GM11168 (cell line): ENCODE data around the gene ZNF724.
"Not testable (repeated sequence)": the region's sequence is repeated elsewhere in the genome, so short reads cannot be mapped to it uniquely, and the experiment has no call there.

Source experiments
- in situ Hi-C: fragments of 300-500 bp; cut with MboI; formaldehyde crosslinking; loops from one replicate; pipeline ENCODE4 v1.12.0; 2022; ENCODE audit warnings: low sequenced_read_pairs; ENCODE audit not compliant: unreplicated experiment

Gene ZNF724

GRCh38 chr19:23249911-23250649 lies at the start of gene ZNF724:
Gene ZNF724, minus strand, starts transcription at chr19:23250394. Its CDS starts 152 bp downstream, at chr19:23250242.
- in situ Hi-C loops: no loop called here

- in situ Hi-C loops: no loop called here
Measured at GRCh38 chr19:23294141-23294540, 43.9 kb upstream of the ZNF724 start.

GRCh38 chr19:23289966-23290365 lies 39.8 kb upstream of the ZNF724 start:
- in situ Hi-C loops: not testable (repeated sequence)

GRCh38 chr19:23287620-23288019 lies 37.4 kb upstream of the ZNF724 start:
- in situ Hi-C loops: no loop called here

- in situ Hi-C loops: no loop called here
Measured at GRCh38 chr19:23286477-23286876, 36.3 kb upstream of the ZNF724 start.

- in situ Hi-C loops: no loop called here
Measured at GRCh38 chr19:23285948-23286347, 35.8 kb upstream of the ZNF724 start.

GRCh38 chr19:23285326-23285725 lies 35.1 kb upstream of the ZNF724 start:
- in situ Hi-C loops: not testable (repeated sequence)

- in situ Hi-C loops: no loop called here
Measured at GRCh38 chr19:23283925-23284324, 33.7 kb upstream of the ZNF724 start.

- in situ Hi-C loops: no loop called here
Measured at GRCh38 chr19:23281663-23282276, 31.6 kb upstream of the ZNF724 start.

- in situ Hi-C loops: not testable (repeated sequence)
Measured at GRCh38 chr19:23278118-23278517, 27.9 kb upstream of the ZNF724 start.

GRCh38 chr19:23273590-23274412 lies 23.6 kb upstream of the ZNF724 start:
- in situ Hi-C loops: no loop called here

GRCh38 chr19:23273022-23273589 lies 22.9 kb upstream of the ZNF724 start:
- in situ Hi-C loops: no loop called here

- in situ Hi-C loops: no loop called here
Measured at GRCh38 chr19:23263870-23264590, 13.8 kb upstream of the ZNF724 start.

- in situ Hi-C loops: no loop called here
Measured at GRCh38 chr19:23263396-23263795, 13.2 kb upstream of the ZNF724 start.

GRCh38 chr19:23262920-23263319 lies 12.7 kb upstream of the ZNF724 start:
- in situ Hi-C loops: no loop called here

GRCh38 chr19:23261496-23262020 lies 11.4 kb upstream of the ZNF724 start:
- in situ Hi-C loops: no loop called here

GRCh38 chr19:23260956-23261355 lies 10.8 kb upstream of the ZNF724 start:
- in situ Hi-C loops: no loop called here

- in situ Hi-C loops: no loop called here
Measured at GRCh38 chr19:23259961-23260360, 9.8 kb upstream of the ZNF724 start.

- in situ Hi-C loops: no loop called here
Measured at GRCh38 chr19:23255700-23256099, 5.5 kb upstream of the ZNF724 start.
